CD4-positive, alpha-beta memory T cell (primary cell): ENCODE measurements around the gene UBE2QL1. TPM values are rescaled to one million over a fixed set of nuclear protein-coding genes. Genes with fewer than 3 reads are reported as not detected.

Experiments used
- CTCF ChIA-PET: fragments of 350-600 bp; sonication (Branson Sonifier 250); formaldehyde crosslinking; loops from one replicate; lab custom pipeline; 2021; ENCODE audit warnings: inconsistent platforms; ENCODE audit not compliant: partially characterized antibody; lab: Charles Lee
- POLR2A ChIA-PET: fragments of 350-600 bp; sonication (Branson Sonifier 250); formaldehyde crosslinking; loops from one replicate; lab custom pipeline; 2021; ENCODE audit not compliant: partially characterized antibody; lab: Charles Lee
- DNase-seq, 5 donors: peaks; one replicate each; pipeline versions ENCODE4 v3.0.0 to v3.0.0-alpha.2; 2020 to 2022; ENCODE audit warnings: mixed read lengths in 1 of 5
- H3K27ac ChIP-seq: one replicate; pipeline ENCODE4 v1.7.0; 2013; ENCODE audit warnings: low read depth, low read length
- H3K27me3 ChIP-seq: 2 replicates; pipeline ENCODE4 v1.7.0; 2013; ENCODE audit warnings: mild to moderate bottlenecking, low read length, moderate library complexity; ENCODE audit not compliant: insufficient read depth
- H3K36me3 ChIP-seq: 2 replicates; pipeline ENCODE4 v1.7.0; 2013; ENCODE audit warnings: mild to moderate bottlenecking, low read length, moderate library complexity; ENCODE audit not compliant: insufficient read depth
- H3K4me1 ChIP-seq: 2 replicates; pipeline ENCODE4 v1.7.0; 2013; ENCODE audit warnings: mild to moderate bottlenecking, low read length, moderate library complexity; ENCODE audit not compliant: insufficient read depth
- H3K4me3 ChIP-seq, 2 donors: one replicate each; pipeline ENCODE4 v1.7.0; 2013; ENCODE audit warnings: low read length in 2 of 2, mild to moderate bottlenecking in 1 of 2
- H3K9me3 ChIP-seq, 2 donors: one replicate each; pipeline ENCODE4 v1.7.0; 2013; ENCODE audit warnings: low read length in 2 of 2, control low read depth in 1 of 2; ENCODE audit not compliant: control insufficient read depth in 1 of 2
- H3K27ac Mint-ChIP-seq, 7 donors: one replicate each; pipeline ENCODE4 v1.8.0; 2020 to 2021; ENCODE audit warnings: mixed read lengths in 7 of 7, mild to moderate bottlenecking in 6 of 7, inconsistent platforms in 3 of 7, moderate library complexity in 3 of 7
- H3K27me3 Mint-ChIP-seq, 2 donors: one replicate each; pipeline ENCODE4 v1.8.0; 2020 to 2021; ENCODE audit warnings: mixed read lengths in 2 of 2
- H3K36me3 Mint-ChIP-seq, 2 donors: one replicate each; pipeline ENCODE4 v1.8.0; 2020 to 2021; ENCODE audit warnings: mixed read lengths in 2 of 2, inconsistent platforms in 1 of 2, mild to moderate bottlenecking in 1 of 2
- H3K4me1 Mint-ChIP-seq, 4 donors: one replicate each; pipeline ENCODE4 v1.8.0; 2020 to 2021; ENCODE audit warnings: mixed read lengths in 4 of 4, mild to moderate bottlenecking in 1 of 4
- H3K4me3 Mint-ChIP-seq, 8 donors: one replicate each; pipeline ENCODE4 v1.8.0; 2020 to 2021; ENCODE audit warnings: mixed read lengths in 8 of 8, mild to moderate bottlenecking in 7 of 8, moderate library complexity in 6 of 8, inconsistent platforms in 3 of 8
- H3K9me3 Mint-ChIP-seq, 8 donors: one replicate each; pipeline ENCODE4 v1.8.0; 2020 to 2021; ENCODE audit warnings: mixed read lengths in 8 of 8, mild to moderate bottlenecking in 5 of 8, inconsistent platforms in 3 of 8, moderate library complexity in 1 of 8
- intact Hi-C: fragments of 100-400 bp; cut with micrococcal nuclease; formaldehyde crosslinking; loops from one replicate; pipeline ENCODE4 v1.15.1; 2023
- polyA plus RNA-seq, 2 donors: library from polyadenylated mRNA; unstranded; fragments of 300-500 nt; fragmentation: Illumina TruSeq; gene quantifications; one replicate each; pipeline ENCODE4 v1.2.3, GENCODE V29; 2021
- total RNA-seq, 2 experiments: library from RNA; stranded (reverse); gene quantifications; one replicate each; pipeline ENCODE4 v1.2.3, GENCODE V29; 2021

The UBE2QL1 gene
- total and polyA plus RNA-seq, 4 experiments from 2014 or later, result not detected

DNA sequence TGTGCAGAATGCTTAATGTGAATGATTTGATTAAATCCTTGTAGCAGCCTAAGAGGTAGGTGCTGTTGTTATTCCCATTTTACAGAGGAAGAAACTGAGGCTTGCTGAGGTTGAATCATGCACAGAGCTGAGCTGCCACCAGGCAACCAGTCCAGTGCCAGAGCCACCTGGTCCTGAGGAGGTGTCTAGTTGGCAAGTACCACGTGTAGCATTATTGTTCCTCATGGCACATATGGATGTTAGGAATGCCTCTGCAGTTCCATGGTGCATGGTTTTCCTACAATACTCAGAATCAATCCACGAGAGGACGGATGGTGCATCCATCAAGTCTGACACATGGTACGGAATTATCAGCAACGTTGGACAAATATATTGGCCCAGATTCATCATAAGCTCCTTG, 8.9 kb downstream of the UBE2QL1 start:
- intact Hi-C loops, result no loop called here
- peaks cover 23 to 39% of the 10 kb centered on the region in 2 donors for H3K27me3 Mint-ChIP-seq
- H3K36me3 Mint-ChIP-seq, result no peaks in the 10 kb centered on the region
- no peak overlapping the region for H3K27ac Mint-ChIP-seq
- H3K9me3 ChIP-seq, result no peaks in the 10 kb centered on the region
- H3K27me3 ChIP-seq, result peaks cover 6% of the 10 kb centered on the region
- H3K9me3 Mint-ChIP-seq, result peaks cover 0 to 1% (median 0%) of the 10 kb centered on the region in 8 donors
- no peak overlapping the region for H3K27ac ChIP-seq
- H3K4me1 ChIP-seq, result no peaks in the 10 kb centered on the region
- H3K36me3 ChIP-seq, result no peaks in the 10 kb centered on the region
- H3K4me3 ChIP-seq, result no peak overlapping the region
- H3K4me1 Mint-ChIP-seq, result no peaks in the 10 kb centered on the region
- H3K4me3 Mint-ChIP-seq, result no peak overlapping the region
- POLR2A ChIA-PET, result no interaction called here
- DNase-seq, result no peak
- CTCF ChIA-PET, result interaction anchor here (1.2 kb wide), 1 partner anchor 14 kb away, joined by 3 read pairs; no protein-coding TSS in a partner anchor

GRCh38 chr5:6458833-6459232, 10.2 kb downstream of the UBE2QL1 start:
- Mint-ChIP-seq H3K4me1 (no peaks in the 10 kb centered on the region), H3K36me3 (no peaks in the 10 kb centered on the region), H3K9me3 (peaks cover 0 to 1% (median 0%) of the 10 kb centered on the region in 8 donors), H3K27me3 (peaks cover 26 to 34% of the 10 kb centered on the region in 2 donors), H3K4me3 (no peak overlapping the region), H3K27ac (no peak overlapping the region)
- ChIA-PET POLR2A (no interaction called here), CTCF (interaction anchor here (0.5 kb wide), 1 partner anchor 223 kb away, joined by 3 read pairs; no protein-coding TSS in a partner anchor)
- H3K27ac ChIP-seq, result no peak overlapping the region
- H3K4me1 ChIP-seq, result no peaks in the 10 kb centered on the region
- H3K4me3 ChIP-seq, result no peak overlapping the region
- no peaks in the 10 kb centered on the region for H3K36me3 ChIP-seq
- intact Hi-C loops, result no loop called here
- no peaks in the 10 kb centered on the region for H3K27me3 ChIP-seq
- H3K9me3 ChIP-seq, result no peaks in the 10 kb centered on the region
- no peak for DNase-seq

- no peaks in the 10 kb centered on the region for H3K27me3 ChIP-seq
- POLR2A ChIA-PET, result no interaction called here
- no peaks in the 10 kb centered on the region for H3K4me1 Mint-ChIP-seq
Observed at GRCh38 chr5:6459896-6460295, 11.2 kb downstream of the UBE2QL1 start.

DNA sequence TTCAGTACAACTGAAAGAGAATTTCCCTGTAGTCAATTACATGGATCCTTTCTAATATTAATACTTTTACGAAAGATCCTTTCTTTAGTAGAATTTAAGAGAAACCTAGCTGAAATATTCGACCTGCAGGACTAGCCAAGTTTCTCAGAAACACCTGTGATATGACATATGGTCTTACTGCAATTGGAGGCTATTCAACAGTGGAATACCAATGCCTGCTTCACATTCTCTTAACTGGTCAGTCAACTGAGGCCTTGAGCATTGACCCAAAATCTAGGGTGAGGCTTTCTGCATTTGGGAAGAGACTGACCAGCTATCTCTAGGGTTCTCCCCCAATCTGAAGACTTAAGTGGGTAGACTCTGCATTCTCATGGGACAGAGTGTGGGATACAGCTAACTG, 12.3 kb downstream of the UBE2QL1 start:
- POLR2A ChIA-PET, result no interaction called here
- Mint-ChIP-seq H3K36me3 (no peaks in the 10 kb centered on the region), H3K4me3 (no peak overlapping the region), H3K27me3 (peaks cover 17 to 18% of the 10 kb centered on the region in 2 donors), H3K27ac (no peak overlapping the region), H3K9me3 (peaks cover 0 to 1% (median 0%) of the 10 kb centered on the region in 8 donors), H3K4me1 (no peaks in the 10 kb centered on the region)
- Histone ChIP-seq H3K27me3 (no peaks in the 10 kb centered on the region), H3K9me3 (no peaks in the 10 kb centered on the region), H3K27ac (no peak overlapping the region), H3K4me3 (no peak overlapping the region), H3K4me1 (no peaks in the 10 kb centered on the region), H3K36me3 (no peaks in the 10 kb centered on the region)
- intact Hi-C loops, result no loop called here
- no peak for DNase-seq
- CTCF ChIA-PET, result no interaction called here

More at GRCh38 chr5:6459896-6460295, 11.2 kb downstream of the UBE2QL1 start:
- CTCF ChIA-PET, result no interaction called here
- H3K36me3 ChIP-seq, result no peaks in the 10 kb centered on the region
- no peaks in the 10 kb centered on the region for H3K4me1 ChIP-seq
- H3K27ac ChIP-seq, result no peak overlapping the region
- H3K4me3 Mint-ChIP-seq, result no peak overlapping the region
- H3K9me3 ChIP-seq, result no peaks in the 10 kb centered on the region
- H3K9me3 Mint-ChIP-seq, result peaks cover 0 to 1% (median 0%) of the 10 kb centered on the region in 8 donors
- no peak for DNase-seq
- intact Hi-C loops, result no loop called here
- no peak overlapping the region for H3K4me3 ChIP-seq
- H3K27me3 Mint-ChIP-seq, result peaks cover 18 to 26% of the 10 kb centered on the region in 2 donors
- H3K27ac Mint-ChIP-seq, result no peak overlapping the region
- H3K36me3 Mint-ChIP-seq, result no peaks in the 10 kb centered on the region

DNA sequence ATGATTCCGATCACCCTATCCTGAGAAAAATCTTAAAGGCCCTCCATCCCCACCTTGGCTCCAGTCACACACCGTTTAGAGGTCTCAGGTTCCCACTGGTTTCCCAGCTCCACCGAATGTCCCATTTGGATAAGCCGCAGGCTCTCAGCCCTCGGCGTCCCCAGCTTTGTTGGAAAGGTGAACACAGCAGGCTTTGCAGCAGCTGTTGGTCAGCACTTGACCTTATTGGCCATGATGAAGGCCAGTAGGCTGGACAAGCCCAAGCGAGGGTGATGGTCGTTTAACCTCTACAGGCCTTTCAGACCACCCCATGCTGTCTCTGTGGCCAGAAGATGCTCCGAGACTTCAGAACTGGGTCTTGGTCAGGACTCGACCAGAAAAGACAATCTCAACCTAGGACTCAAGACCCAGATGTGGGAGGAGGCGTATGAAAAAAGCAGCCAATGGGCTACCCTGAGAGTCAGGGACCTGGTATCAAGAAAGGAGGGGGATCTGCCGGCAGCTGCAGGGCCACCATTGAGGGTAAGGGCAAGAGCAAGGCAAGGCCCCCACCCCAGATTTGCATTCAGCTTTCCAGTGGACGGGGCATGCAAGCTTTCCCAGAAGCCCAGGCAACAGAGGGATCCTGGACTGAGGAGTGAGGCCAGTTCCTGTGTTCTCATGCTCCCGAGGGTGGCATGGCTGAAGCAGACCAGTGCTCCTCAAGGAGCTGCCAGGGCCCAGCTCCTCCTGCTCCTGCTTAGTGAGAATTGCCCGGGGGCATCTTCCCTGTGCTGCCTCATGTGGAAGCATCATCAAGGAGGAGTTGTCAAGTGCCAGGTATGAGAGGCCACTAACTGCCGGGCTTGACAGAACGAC, 13.4 kb downstream of the UBE2QL1 start:
- Mint-ChIP-seq H3K4me1 (no peaks in the 10 kb centered on the region), H3K27ac (no peak overlapping the region), H3K4me3 (peak overlapping the region in 1 of 8 donors; percentile 16), H3K36me3 (no peaks in the 10 kb centered on the region), H3K9me3 (no peaks in the 10 kb centered on the region), H3K27me3 (peaks cover 14 to 15% of the 10 kb centered on the region in 2 donors)
- ChIA-PET CTCF (no interaction called here), POLR2A (no interaction called here)
- H3K9me3 ChIP-seq, result no peaks in the 10 kb centered on the region
- H3K4me3 ChIP-seq, result no peak overlapping the region
- no peaks in the 10 kb centered on the region for H3K4me1 ChIP-seq
- H3K27me3 ChIP-seq, result no peaks in the 10 kb centered on the region
- H3K36me3 ChIP-seq, result no peaks in the 10 kb centered on the region
- no peak for DNase-seq
- H3K27ac ChIP-seq, result no peak overlapping the region
- intact Hi-C loops, result no loop called here

DNA sequence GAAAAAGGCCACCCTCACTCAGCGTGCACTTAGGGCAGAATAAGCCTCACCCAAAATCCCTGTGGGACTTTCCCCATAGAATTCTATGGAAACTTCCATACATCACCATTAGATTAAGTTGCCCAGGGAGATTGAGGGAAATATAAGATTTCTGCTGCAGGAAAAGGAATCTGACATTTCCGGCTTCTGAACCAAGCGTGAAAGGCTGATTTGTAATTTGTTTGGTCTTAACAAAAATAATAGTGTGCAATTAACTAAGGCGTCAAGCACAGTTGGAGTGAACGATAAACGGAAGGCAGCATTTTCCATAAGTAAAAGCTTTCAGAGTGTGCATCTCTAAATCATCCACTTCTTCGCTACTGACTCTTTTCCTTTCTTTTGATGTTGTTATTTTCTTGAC, 14.0 kb downstream of the UBE2QL1 start:
- no peak for DNase-seq
- peaks cover 10 to 11% of the 10 kb centered on the region in 2 donors for H3K27me3 Mint-ChIP-seq
- intact Hi-C loops, result no loop called here
- Histone ChIP-seq H3K4me3 (no peak overlapping the region), H3K9me3 (no peaks in the 10 kb centered on the region), H3K36me3 (no peaks in the 10 kb centered on the region), H3K27me3 (no peaks in the 10 kb centered on the region), H3K4me1 (no peaks in the 10 kb centered on the region), H3K27ac (no peak overlapping the region)
- H3K36me3 Mint-ChIP-seq, result no peaks in the 10 kb centered on the region
- CTCF ChIA-PET, result no interaction called here
- no peaks in the 10 kb centered on the region for H3K4me1 Mint-ChIP-seq
- no peaks in the 10 kb centered on the region for H3K9me3 Mint-ChIP-seq
- H3K4me3 Mint-ChIP-seq, result no peak overlapping the region
- POLR2A ChIA-PET, result no interaction called here
- H3K27ac Mint-ChIP-seq, result no peak overlapping the region

- H3K27ac Mint-ChIP-seq, result no peak overlapping the region
- Histone ChIP-seq H3K36me3 (no peaks in the 10 kb centered on the region), H3K4me3 (no peak overlapping the region), H3K27me3 (no peaks in the 10 kb centered on the region), H3K9me3 (no peaks in the 10 kb centered on the region), H3K27ac (no peak overlapping the region), H3K4me1 (no peaks in the 10 kb centered on the region)
- no peaks in the 10 kb centered on the region for H3K36me3 Mint-ChIP-seq
- ChIA-PET CTCF (interaction anchor here (2.1 kb wide), 1 partner anchor 9 kb away, joined by 6 read pairs; no protein-coding TSS in a partner anchor), POLR2A (no interaction called here)
- peaks cover 10 to 19% of the 10 kb centered on the region in 2 donors for H3K27me3 Mint-ChIP-seq
- intact Hi-C loops, result no loop called here
- DNase-seq, result no peak
- H3K9me3 Mint-ChIP-seq, result peaks cover 0 to 2% (median 0%) of the 10 kb centered on the region in 8 donors
- no peak overlapping the region for H3K4me3 Mint-ChIP-seq
- H3K4me1 Mint-ChIP-seq, result no peaks in the 10 kb centered on the region
Observed at GRCh38 chr5:6464441-6464840, 15.8 kb downstream of the UBE2QL1 start.
